ENCODE data around the gene CNTNAP2. TPM values are rescaled to one million over a fixed set of nuclear protein-coding genes. Genes with fewer than 3 reads are reported as not detected.
"Not testable (repeated sequence)": the region's sequence is repeated elsewhere in the genome, so short reads cannot be mapped to it uniquely, and the experiment has no call there.

The CNTNAP2 gene
- total RNA-seq, 1 donor from 2014 or later, result under 0.01 TPM

- DNase-seq (ENCODE audit: extremely low read depth, low read depth, low spot score), result no peak
These were observed 2345.0 kb downstream of the CNTNAP2 start for GRCh38 chr7:148461392-148462179.

- not testable (repeated sequence) for DNase-seq (ENCODE audit: extremely low read depth, low read depth, low spot score)
These were observed 2346.2 kb downstream of the CNTNAP2 start for GRCh38 chr7:148462774-148463173.

GRCh38 chr7:148463210-148463609 lies 2346.6 kb downstream of the CNTNAP2 start:
- no peak for DNase-seq (ENCODE audit: extremely low read depth, low read depth, low spot score)

GRCh38 chr7:148464947-148465346 lies 2348.3 kb downstream of the CNTNAP2 start:
- DNase-seq (ENCODE audit: extremely low read depth, low read depth, low spot score), result no peak

GRCh38 chr7:148465441-148465840 lies 2348.8 kb downstream of the CNTNAP2 start:
- DNase-seq (ENCODE audit: extremely low read depth, low read depth, low spot score), result not testable (repeated sequence)

GRCh38 chr7:148466120-148466519 lies 2349.5 kb downstream of the CNTNAP2 start:
- no peak for DNase-seq (ENCODE audit: extremely low read depth, low read depth, low spot score)

- no peak for DNase-seq (ENCODE audit: extremely low read depth, low read depth, low spot score)
These were observed 2352.1 kb downstream of the CNTNAP2 start for GRCh38 chr7:148468700-148469098.

Data from glomerular endothelial cell (primary cell).